HepG2 (cell line): ENCODE data around the gene SLC22A23. TPM values are rescaled to one million over a fixed set of nuclear protein-coding genes. Genes with fewer than 3 reads are reported as not detected.

Experiments
- ATAC-seq: fragments of 200-7000 bp; cut with Tn5 transposase; 3 replicates; pipeline ENCODE4 v1.9.1; 2020; ENCODE audit warnings: mild to moderate bottlenecking, moderate library complexity
- BruUV-seq: library from RNA; stranded (reverse); fragments of 400-500 nt; replicated peaks from 2 replicates; lab custom pipeline; 2021; lab: Mats Ljungman, UMichigan
- CTCF ChIA-PET: fragments of 300-600 bp; formaldehyde crosslinking; extraction: SDS; loops from one replicate; lab custom pipeline; 2021; ENCODE audit warnings: low total read pairs, inconsistent platforms, low intra/inter-chr PET ratio; lab: Yijun Ruan, JAX
- POLR2A ChIA-PET: fragments of 350-600 bp; sonication (Branson Sonifier 250); formaldehyde crosslinking; loops from one replicate; lab custom pipeline; 2020; ENCODE audit warnings: antibody characterized with exemption, inconsistent platforms; lab: Yijun Ruan, JAX
- DNase-seq: peaks from one replicate; pipeline ENCODE4 v3.0.0-alpha.2; 2015; ENCODE audit warnings: low spot score
- FAIRE-seq: peaks from 3 replicates; lab custom pipeline; 2011; peaks lifted over from hg19 to GRCh38; lab: Jason Lieb, UNC
- H2AFZ ChIP-seq: one replicate; pipeline ENCODE4 v1.6.1; 2011; ENCODE audit warnings: low read length, inconsistent platforms
- H3K27ac ChIP-seq: fragments of 300-600 bp; 3 replicates; pipeline ENCODE4 v1.8.0; 2011; ENCODE audit warnings: mixed run types, mild to moderate bottlenecking, mixed read lengths, low read length, inconsistent platforms; ENCODE audit not compliant: insufficient read depth; ENCODE audit errors: extremely low read length
- H3K27me3 ChIP-seq, 2 experiments: fragments of 200-600 bp in 1 of 2; 2 replicates in 1 of 2; 3 replicates in 1 of 2; pipeline versions ENCODE4 v1.6.0 to v1.8.0; 2011; ENCODE audit warnings: low read length in 2 of 2, mild to moderate bottlenecking in 2 of 2, moderate library complexity in 2 of 2, inconsistent platforms in 1 of 2; ENCODE audit not compliant: insufficient read depth in 2 of 2, control insufficient read depth in 1 of 2
- H3K36me3 ChIP-seq, 2 experiments: fragments of 200-600 bp in 1 of 2; replicated peaks in 1 of 2; 2 replicates in 1 of 2; 3 replicates in 1 of 2; pipeline versions ENCODE4 v1.5.1 to v1.8.0; 2011; ENCODE audit warnings: low read length in 2 of 2, inconsistent platforms in 1 of 2; ENCODE audit not compliant: insufficient read depth in 2 of 2, control insufficient read depth in 1 of 2
- H3K4me1 ChIP-seq: 2 replicates; pipeline ENCODE4 v1.5.1; 2012; ENCODE audit warnings: low read length, inconsistent platforms; ENCODE audit not compliant: insufficient read depth
- H3K4me2 ChIP-seq: 2 replicates; pipeline ENCODE4 v1.6.0; 2011; ENCODE audit warnings: low read depth, low read length, inconsistent platforms
- H3K4me3 ChIP-seq, 3 experiments: fragments of 200-600 bp in 1 of 3; sonication (generic), shearing (Covaris generic) in 1 of 3; replicated peaks in 1 of 3; 2 replicates each; pipeline ENCODE4 v1.5.1; 2011 to 2016; ENCODE audit warnings: low read length in 3 of 3, inconsistent platforms in 2 of 3, low read depth in 2 of 3, mild to moderate bottlenecking in 2 of 3, control low read depth in 1 of 3, mixed read lengths in 1 of 3; ENCODE audit not compliant: insufficient read depth in 1 of 3
- H3K79me2 ChIP-seq: one replicate; pipeline ENCODE4 v1.6.1; 2011; ENCODE audit warnings: low read length, inconsistent platforms; ENCODE audit not compliant: insufficient read depth
- H3K9ac ChIP-seq: 2 replicates; pipeline ENCODE4 v1.6.0; 2011; ENCODE audit warnings: mild to moderate bottlenecking, low read depth, low read length, inconsistent platforms; ENCODE audit not compliant: insufficient read depth
- H3K9me3 ChIP-seq: 2 replicates; pipeline ENCODE4 v1.5.1; 2012; ENCODE audit warnings: mild to moderate bottlenecking, low read length
- H4K20me1 ChIP-seq: 2 replicates; pipeline ENCODE4 v1.6.0; 2011; ENCODE audit warnings: inconsistent platforms, mild to moderate bottlenecking, low read length, moderate library complexity; ENCODE audit not compliant: insufficient read depth
- ARID5B ChIP-seq: IDR thresholded peaks from 2 replicates; pipeline ENCODE4 v1.4.0; 2020; ENCODE audit warnings: mild to moderate bottlenecking, missing genetic modification reagents
- KDM4B ChIP-seq: sonication (generic); formaldehyde crosslinking; IDR thresholded peaks from 2 replicates; pipeline ENCODE4 v1.4.0; 2020; ENCODE audit warnings: missing genetic modification reagents
- RFX3 ChIP-seq: IDR thresholded peaks from 2 replicates; pipeline ENCODE4 v1.6.1; 2016; ENCODE audit warnings: missing biosample characterization, missing genetic modification reagents
- RFXAP ChIP-seq: sonication (generic); formaldehyde crosslinking; IDR thresholded peaks from 2 replicates; pipeline ENCODE4 v1.4.0; 2020; ENCODE audit warnings: missing genetic modification reagents, borderline replicate concordance
- RNF219 ChIP-seq: sonication (generic); formaldehyde crosslinking; IDR thresholded peaks from 2 replicates; pipeline ENCODE4 v1.5.0; 2020; ENCODE audit warnings: mild to moderate bottlenecking, missing genetic modification reagents
- ZBTB34 ChIP-seq: sonication (generic); formaldehyde crosslinking; IDR thresholded peaks from 2 replicates; pipeline ENCODE4 v1.8.0; 2022; ENCODE audit warnings: mild to moderate bottlenecking, missing genetic modification reagents
- ZBTB8A ChIP-seq: sonication (generic); formaldehyde crosslinking; IDR thresholded peaks from 2 replicates; pipeline ENCODE4 v1.4.0; 2020; ENCODE audit warnings: mild to moderate bottlenecking, low read depth, missing genetic modification reagents, borderline replicate concordance
- ZNF543 ChIP-seq: sonication (generic); formaldehyde crosslinking; IDR thresholded peaks from 2 replicates; pipeline ENCODE4 v1.4.0; 2020; ENCODE audit warnings: mild to moderate bottlenecking, missing genetic modification reagents
- ZNF652 ChIP-seq: IDR thresholded peaks from 2 replicates; pipeline ENCODE4 v1.6.1; 2016; ENCODE audit warnings: low read depth, borderline replicate concordance
- ZNF816 ChIP-seq: sonication (generic); formaldehyde crosslinking; IDR thresholded peaks from 2 replicates; pipeline ENCODE4 v1.8.0; 2022; ENCODE audit warnings: missing genetic modification reagents, mild to moderate bottlenecking, borderline replicate concordance
- WGBS: methylation state at CpG from one replicate; pipeline ENCODE4 v1.1.6; 2017; ENCODE audit warnings: low lambda C conversion rate; 5-methylcytosine and 5-hydroxymethylcytosine counted together
- in situ Hi-C: cut with HindIII; loops from 2 replicates; pipeline ENCODE4 v1.10.0; 2017; ENCODE audit warnings: low pct_unique_long_range_greater_than_20kb; ENCODE audit not compliant: extremely low pct_ligation_motif_present
- intact Hi-C: fragments of 100-400 bp; cut with micrococcal nuclease; formaldehyde crosslinking; loops from one replicate; pipeline ENCODE4 v1.10.0; 2022; ENCODE audit not compliant: unreplicated experiment
- polyA plus RNA-seq, 8 experiments: library from polyadenylated mRNA; depleted of rRNA in 3 of 8; stranded (reverse) in 7 of 8; unstranded in 1 of 8; fragments of >200 nt; fragmentation: Illumina TruSeq in 4 of 8; extraction: Trizol in 4 of 8; gene quantifications; 2 replicates each; pipeline versions ENCODE4 v1.2.1 to v1.2.3, GENCODE V29; 2011 to 2016; ENCODE audit warnings: low read depth in 4 of 8, missing spikeins in 1 of 8, mixed read lengths in 1 of 8; ENCODE audit not compliant: insufficient read depth in 1 of 8
- total RNA-seq, 5 experiments: library from RNA; depleted of rRNA; stranded (reverse); fragments of >200 nt; fragmentation: Illumina TruSeq; extraction: Trizol; gene quantifications; 2 replicates each; pipeline ENCODE4 v1.2.3, GENCODE V29; 2016; ENCODE audit warnings: low read depth in 1 of 5
- TF ChIP-seq, protein P1 (sequence below): sonication (generic); formaldehyde crosslinking; IDR thresholded peaks from 2 replicates; pipeline ENCODE4 v1.4.0; 2020; ENCODE audit warnings: missing genetic modification reagents, mild to moderate bottlenecking, borderline replicate concordance

SLC22A23 gene
- total and polyA plus RNA-seq, 2 of the 13 experiments (the other 11 are each of a cell fraction or from before 2014, with no cell fraction given): 11.8 to 17.5 TPM

- ChIA-PET POLR2A (interaction anchor here (0.8 to 4.4 kb wide), 13 partner anchors 9 to 663 kb away, joined by 3 to 68 read pairs (median 5); partner anchors contain the start of gene SLC22A23), CTCF (interaction anchor here (0.9 kb wide), 1 partner anchor 53 kb away, joined by 4 read pairs; no protein-coding TSS in a partner anchor)
- Histone ChIP-seq H2AFZ (no peak overlapping the region), H3K27ac (peak overlapping the region; percentile 98), H3K36me3 (peaks cover 9 to 24% of the 10 kb centered on the region in 2 experiments; a peak in 3 of 5 replicates), H3K79me2 (peaks cover 77% of the 10 kb centered on the region), H3K4me1 (peaks cover 94% of the 10 kb centered on the region), H4K20me1 (no peaks in the 10 kb centered on the region), H3K27me3 (no peaks in the 10 kb centered on the region), H3K4me3 (no peak overlapping the region), H3K4me2 (peak overlapping the region; percentile 81), H3K9ac (peak overlapping the region; percentile 80), H3K9me3 (no peaks in the 10 kb centered on the region)
- ATAC-seq (no peak), DNase-seq (no peak), FAIRE-seq (no peak)
- WGBS: 86% methylated on average over 6 of the region's 6 CpGs
- BruUV-seq: no TSS peak
- intact Hi-C loops (loop anchor here (1.0 to 5.0 kb wide), 3 partner anchors 23 to 100 kb away; partner anchors contain the start of gene SLC22A23), in situ Hi-C loops (loop anchor here (5.0 kb wide), 1 partner anchor 100 kb away; the partner anchor contains the start of gene SLC22A23)
- TF ChIP-seq RFXAP (CRISPR knock-in tag) (no peak), RFX3 (CRISPR knock-in tag) (no peak), ZNF816 (peak; percentile 20; the same call in 1 of the 2 replicates), ZBTB34 (CRISPR knock-in tag) (no peak), ARID5B (CRISPR knock-in tag) (no peak), ZNF543 (CRISPR knock-in tag) (no peak), RNF219 (CRISPR knock-in tag) (no peak), ZNF652 (no peak), KDM4B (CRISPR knock-in tag) (no peak), ZBTB8A (CRISPR knock-in tag) (peak; percentile 66; the same call in 1 of the 2 replicates)
- TF ChIP-seq, protein P1, sequence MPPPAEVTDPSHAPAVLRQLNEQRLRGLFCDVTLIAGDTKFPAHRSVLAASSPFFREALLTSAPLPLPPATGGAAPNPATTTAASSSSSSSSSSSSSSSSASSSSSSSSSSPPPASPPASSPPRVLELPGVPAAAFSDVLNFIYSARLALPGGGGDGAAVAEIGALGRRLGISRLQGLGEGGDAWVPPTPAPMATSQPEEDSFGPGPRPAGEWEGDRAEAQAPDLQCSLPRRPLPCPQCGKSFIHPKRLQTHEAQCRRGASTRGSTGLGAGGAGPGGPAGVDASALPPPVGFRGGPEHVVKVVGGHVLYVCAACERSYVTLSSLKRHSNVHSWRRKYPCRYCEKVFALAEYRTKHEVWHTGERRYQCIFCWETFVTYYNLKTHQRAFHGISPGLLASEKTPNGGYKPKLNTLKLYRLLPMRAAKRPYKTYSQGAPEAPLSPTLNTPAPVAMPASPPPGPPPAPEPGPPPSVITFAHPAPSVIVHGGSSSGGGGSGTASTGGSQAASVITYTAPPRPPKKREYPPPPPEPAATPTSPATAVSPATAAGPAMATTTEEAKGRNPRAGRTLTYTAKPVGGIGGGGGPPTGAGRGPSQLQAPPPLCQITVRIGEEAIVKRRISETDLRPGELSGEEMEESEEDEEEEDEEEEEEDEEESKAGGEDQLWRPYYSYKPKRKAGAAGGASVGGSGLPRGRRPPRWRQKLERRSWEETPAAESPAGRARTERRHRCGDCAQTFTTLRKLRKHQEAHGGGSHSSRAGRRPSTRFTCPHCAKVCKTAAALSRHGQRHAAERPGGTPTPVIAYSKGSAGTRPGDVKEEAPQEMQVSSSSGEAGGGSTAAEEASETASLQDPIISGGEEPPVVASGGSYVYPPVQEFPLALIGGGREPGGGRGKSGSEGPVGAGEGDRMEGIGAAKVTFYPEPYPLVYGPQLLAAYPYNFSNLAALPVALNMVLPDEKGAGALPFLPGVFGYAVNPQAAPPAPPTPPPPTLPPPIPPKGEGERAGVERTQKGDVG (CRISPR knock-in tag): peak; percentile 70; the same call in 1 of the 2 replicates
These were observed 99.2 kb downstream of the SLC22A23 start for GRCh38 chr6:3357678-3358077.
